HG03135 (cell line): ENCODE results near the gene FLNA.
"Not testable (repeated sequence)": the region's sequence is repeated elsewhere in the genome, so short reads cannot be mapped to it uniquely, and the experiment has no call there.

Source experiments
- ATAC-seq: cut with Tn5 transposase; IDR thresholded peaks from one replicate; pipeline ENCODE4 v1.9.1; 2021; ENCODE audit warnings: mild to moderate bottlenecking, moderate library complexity; ENCODE audit not compliant: unreplicated experiment

The FLNA gene, protein sequence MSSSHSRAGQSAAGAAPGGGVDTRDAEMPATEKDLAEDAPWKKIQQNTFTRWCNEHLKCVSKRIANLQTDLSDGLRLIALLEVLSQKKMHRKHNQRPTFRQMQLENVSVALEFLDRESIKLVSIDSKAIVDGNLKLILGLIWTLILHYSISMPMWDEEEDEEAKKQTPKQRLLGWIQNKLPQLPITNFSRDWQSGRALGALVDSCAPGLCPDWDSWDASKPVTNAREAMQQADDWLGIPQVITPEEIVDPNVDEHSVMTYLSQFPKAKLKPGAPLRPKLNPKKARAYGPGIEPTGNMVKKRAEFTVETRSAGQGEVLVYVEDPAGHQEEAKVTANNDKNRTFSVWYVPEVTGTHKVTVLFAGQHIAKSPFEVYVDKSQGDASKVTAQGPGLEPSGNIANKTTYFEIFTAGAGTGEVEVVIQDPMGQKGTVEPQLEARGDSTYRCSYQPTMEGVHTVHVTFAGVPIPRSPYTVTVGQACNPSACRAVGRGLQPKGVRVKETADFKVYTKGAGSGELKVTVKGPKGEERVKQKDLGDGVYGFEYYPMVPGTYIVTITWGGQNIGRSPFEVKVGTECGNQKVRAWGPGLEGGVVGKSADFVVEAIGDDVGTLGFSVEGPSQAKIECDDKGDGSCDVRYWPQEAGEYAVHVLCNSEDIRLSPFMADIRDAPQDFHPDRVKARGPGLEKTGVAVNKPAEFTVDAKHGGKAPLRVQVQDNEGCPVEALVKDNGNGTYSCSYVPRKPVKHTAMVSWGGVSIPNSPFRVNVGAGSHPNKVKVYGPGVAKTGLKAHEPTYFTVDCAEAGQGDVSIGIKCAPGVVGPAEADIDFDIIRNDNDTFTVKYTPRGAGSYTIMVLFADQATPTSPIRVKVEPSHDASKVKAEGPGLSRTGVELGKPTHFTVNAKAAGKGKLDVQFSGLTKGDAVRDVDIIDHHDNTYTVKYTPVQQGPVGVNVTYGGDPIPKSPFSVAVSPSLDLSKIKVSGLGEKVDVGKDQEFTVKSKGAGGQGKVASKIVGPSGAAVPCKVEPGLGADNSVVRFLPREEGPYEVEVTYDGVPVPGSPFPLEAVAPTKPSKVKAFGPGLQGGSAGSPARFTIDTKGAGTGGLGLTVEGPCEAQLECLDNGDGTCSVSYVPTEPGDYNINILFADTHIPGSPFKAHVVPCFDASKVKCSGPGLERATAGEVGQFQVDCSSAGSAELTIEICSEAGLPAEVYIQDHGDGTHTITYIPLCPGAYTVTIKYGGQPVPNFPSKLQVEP (N-terminal part only)

DNA sequence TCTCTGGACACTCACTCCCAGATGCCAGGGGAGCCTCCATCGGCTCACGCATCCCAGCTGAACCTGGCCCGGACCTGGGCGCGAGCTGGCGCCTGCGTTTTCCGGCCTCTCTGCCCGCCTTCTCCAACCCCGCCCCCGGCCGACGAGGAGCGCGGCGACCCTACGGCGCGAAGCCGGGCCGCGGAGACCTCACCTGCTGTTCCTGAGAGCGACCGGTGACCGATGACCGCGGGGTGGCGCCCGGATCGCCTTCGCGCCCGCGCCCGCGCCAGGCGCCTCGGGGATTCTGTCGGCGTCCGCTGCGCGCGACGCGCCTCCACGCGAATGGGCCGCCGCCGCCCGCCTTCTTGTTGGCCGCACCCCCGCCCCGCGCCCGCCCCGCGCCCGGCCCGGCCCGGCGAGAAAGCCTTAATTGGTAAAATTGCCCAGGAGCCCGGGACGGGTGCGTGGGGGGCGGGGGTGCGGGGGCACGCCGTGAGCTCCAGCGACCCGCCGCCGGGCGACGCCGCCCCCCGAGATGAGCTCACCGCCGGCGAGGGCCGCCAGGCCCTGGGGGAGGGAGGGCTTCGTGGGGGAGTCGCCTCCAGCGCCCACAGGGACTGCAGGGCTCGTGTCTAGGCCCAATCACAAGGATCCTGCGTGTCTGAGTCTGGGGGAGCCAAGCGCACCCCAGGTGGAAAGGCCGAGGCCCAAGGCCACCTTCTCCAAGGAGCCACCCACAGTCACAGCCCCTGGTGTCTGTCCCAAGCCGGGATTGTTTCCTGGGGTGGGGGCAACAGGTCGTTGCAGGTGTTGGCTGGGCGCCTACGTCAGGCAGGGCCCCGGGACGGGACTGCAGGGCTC is at the start of gene FLNA:
Gene FLNA, minus strand, starts transcription at position 322 of the 843 bp plus-strand sequence. CDS start 3,389 bp downstream, outside the sequence.
- ATAC-seq: no peak

DNA sequence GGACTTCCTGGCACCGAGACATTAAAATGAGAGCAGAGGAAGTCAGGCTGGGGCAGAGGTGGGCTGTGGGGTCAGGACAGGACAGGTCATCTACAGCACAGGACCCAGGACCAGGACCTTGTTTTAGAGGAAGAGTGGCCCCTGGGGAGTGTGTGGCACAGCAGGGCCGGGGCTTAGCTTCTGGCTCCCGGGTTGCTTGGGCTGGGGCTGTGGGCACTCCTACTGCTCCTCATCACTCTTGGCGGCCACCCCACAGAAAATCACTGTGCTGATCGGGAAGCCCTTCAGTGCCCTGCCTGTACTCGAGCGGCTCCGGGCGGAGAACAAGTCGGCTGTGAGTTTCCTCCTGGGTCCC is 45.9 kb upstream of the FLNA start:
- ATAC-seq: no peak

DNA sequence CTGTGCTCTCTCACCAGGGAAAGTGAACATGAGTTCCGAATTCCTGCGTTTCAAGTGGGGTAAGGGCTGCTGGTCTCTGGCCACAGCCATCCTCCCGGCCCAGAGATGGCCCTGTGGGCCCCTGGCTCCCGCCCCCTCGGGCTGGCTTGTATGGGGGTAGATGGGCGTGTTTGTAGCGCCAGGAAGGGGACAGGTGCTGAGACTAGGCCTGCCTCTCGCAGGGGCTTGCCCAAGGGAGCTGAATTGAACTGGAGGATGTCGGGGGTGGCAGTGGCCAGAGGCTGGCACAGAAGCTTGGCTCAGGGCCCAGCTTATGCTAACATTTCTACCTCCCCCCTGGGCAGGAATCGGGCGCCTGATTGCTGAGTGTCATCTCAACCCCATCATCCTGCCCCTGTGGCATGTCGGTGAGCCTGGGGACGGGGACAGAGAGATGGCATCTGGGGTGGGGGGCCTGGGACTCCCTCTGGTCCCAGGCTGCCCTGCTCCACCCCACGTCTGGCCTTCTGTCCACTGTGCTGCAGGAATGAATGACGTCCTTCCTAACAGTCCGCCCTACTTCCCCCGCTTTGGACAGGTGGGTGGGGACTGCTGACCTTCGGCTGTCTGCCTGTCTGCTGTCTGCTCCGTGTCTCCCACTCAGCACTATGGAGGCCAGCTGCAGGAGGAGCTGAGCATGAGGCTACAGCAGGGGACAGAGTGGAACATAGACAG is 45.4 kb upstream of the FLNA start:
- no peak for ATAC-seq

DNA sequence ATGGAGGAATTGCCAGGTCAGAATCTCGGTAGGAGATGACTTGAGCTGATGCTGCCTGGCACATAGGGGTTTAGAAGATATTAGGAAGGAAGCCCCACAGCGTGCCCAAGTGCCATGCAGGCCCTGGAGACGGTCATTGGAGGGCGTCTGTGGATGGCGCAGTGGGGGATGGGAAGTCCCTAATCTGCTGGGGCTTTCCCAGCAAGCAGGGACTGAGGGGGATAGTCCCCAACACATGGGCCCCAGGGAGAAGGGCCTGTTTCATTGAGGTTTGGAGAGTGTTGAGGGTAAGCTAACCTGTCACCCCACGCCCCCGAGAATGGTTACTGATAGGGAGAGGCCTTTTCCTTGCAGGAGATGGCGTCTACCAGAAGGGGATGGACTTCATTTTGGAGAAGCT is 44.8 kb upstream of the FLNA start:
- ATAC-seq: no peak

DNA sequence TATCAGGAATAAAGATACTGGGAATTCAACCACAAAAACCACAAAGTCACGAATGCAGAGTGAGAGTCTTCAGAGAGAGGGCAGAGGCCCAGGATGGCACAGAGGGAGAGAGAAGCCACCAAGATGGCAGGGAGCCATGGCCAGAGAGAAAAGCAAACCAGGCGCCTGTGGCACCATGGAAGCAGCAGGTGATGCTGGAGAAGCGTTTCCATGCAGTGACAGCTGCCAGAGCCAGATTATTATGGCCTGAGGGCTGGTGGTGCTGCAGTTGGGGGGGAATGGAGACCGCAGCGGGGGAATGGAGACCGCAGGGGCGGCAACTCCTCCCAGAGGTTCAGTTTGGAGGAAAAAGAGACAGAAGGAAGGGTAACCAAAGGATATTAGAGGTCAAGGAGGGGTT is 42.7 kb upstream of the FLNA start:
- ATAC-seq: no peak

DNA sequence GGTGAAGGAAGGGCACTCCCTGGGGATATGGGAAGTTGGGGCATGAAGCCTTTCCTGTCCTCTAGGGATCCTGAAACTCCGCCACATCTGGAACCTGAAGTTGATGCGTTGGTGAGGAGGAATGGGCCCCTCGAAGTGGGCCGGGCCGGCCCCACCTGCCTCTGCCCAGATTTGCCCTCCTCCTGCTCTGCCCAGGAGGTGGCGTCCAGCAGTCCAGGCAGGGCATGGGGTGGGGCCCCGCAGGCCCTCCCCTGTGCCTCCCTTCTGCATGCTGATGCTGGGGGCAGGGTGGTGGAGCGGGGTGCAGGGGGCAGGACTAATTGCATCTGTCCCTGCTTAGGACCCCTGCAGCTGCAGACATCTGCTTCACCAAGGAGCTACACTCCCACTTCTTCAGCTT is 38.7 kb upstream of the FLNA start:
- no peak for ATAC-seq

DNA sequence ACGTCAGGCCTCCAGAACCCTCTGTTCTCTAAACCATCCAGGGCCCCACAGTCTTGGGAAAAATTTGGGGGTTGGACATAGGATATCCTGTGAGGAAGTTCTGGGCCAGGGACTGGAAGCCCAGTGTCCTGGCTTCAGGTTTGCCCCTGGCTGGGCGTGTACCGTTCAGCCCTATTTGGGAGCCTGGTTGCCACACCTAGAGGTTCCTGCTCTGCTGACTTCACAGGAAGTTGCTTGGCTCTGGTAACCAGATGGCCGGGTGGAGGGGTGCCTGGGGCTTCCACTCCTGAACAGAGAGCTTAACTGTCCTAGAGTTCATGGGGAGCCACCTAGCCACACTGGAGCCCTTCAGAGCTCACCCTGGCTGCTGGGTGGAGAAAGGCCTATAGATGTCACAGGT is 38.0 kb upstream of the FLNA start:
- ATAC-seq: no peak

DNA sequence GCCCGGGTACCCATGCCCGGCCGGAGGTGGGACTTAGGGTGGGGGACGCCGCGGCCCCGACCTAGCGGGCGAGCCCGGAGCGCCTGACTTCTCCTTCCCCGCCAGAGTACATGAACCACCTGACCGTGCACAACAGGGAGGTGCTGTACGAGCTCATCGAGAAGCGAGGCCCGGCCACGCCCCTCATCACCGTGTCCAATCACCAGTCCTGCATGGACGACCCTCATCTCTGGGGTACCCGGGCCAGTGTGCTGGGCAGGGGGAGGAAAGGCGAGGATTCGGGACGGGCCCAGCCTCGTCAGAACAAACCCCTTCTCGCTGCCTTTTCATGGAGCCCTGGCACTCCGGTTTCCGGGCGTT is 37.5 kb upstream of the FLNA start:
- peak; percentile 51 for ATAC-seq

DNA sequence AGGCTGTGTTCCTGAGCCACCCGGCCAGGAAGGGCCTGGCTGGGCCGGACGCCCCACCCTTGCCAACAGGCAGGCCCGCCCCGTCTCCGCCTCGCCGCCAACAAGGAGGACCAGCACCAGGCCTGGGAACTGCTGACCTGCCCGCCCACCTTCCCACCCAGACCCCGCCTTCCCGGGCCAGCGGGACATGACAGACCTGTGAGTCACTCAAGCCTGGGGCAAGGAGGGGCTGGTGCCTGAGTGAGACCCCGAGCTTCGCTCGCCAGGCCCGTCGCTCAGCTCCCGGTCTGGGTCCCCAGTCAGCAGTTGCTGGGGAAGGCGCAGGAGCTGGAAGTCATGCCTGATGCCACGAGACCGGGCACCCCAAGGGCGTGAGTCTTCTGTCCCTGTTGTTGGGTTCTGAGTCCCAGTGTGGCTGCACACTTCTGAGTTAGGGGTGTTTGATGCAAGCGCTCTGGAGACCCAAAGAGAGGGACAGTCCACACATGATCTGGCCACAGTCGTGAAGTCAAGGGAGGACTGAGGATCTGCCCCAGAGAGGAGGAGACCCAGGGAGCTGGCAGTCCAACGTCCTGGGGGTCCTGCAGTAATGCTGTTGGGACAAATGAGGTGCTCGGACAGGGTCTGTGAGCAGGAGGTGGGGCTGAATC is 34.9 kb upstream of the FLNA start, which contains the start of gene DNASE1L1:
Gene DNASE1L1, minus strand, starts transcription at position 33 of the 650 bp plus-strand sequence. CDS start 3,686 bp downstream, outside the sequence.
- no peak for ATAC-seq

DNA sequence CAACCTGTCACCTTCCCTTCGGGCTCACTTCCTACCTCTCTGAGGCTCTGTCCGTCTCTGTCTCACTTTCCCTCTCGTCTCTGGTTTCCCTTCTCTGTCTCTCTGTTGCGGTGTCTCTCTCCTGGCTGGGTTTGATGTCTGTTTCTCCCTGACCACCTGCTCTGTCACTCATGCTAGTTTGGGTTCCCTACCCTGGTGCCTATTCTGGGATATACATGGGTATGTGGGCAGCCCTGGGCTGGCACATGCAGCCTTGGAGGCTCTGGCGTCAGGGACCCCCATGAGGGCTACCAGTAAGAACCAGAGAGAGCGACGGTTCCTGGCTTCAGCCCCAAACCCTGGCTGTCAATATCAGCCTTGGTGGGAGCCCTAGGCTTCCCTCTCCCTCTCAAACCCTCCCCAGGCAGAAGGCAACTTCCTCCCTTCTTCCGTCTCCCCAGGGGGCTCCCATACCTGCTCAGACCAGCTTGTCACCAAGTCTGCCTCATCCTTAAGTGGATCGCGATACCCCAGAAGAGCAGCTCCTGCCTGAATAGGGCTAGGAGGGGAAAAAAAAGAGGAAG is 34.3 kb upstream of the FLNA start:
- no peak for ATAC-seq

DNA sequence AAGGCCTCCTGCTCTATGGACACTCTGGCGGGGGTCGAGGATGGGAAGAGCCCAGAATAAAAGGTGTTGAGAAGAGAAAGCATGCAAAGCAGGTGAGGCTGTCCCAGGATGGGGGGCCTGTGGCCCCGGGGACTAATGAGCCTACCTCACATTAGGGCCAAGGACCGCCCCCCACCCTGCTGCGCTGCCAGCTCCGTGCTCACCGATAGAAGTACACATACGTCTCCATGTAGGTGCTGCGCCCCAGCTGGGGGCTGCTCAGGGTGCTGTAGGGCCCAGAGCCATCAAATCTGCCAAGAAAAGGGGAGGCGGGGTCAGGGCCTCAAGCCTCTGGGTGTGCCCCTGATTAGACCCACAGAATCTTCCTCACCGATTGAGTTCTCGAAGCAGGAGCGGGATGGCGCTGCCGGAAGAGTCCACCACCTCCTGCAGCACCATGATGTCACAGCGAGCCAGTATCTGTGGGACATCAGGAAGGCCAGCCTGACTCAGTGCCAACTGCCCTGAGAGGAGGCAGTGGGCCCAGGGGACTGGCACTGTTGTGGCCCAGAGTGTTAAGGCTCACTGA is 30.3 kb upstream of the FLNA start:
- no peak for ATAC-seq

DNA sequence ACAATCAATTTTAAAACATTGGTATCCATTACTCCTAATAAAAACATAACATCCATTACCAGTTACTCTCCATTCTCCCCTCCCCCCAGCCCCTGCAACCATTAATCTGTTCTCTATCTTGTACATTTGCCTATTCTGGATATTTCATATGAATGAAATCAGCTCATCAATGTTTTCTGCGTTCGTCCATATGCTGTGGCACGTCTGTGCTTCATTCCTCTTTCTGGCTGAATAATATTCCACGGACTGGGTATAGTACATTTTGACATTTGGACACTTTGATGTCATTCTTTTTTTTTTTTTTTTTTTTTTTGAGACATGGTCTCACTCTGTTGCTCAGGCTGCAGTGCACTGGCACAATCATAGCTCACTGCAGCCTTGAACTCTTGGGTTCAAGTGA is 29.4 kb upstream of the FLNA start:
- ATAC-seq: no peak

DNA sequence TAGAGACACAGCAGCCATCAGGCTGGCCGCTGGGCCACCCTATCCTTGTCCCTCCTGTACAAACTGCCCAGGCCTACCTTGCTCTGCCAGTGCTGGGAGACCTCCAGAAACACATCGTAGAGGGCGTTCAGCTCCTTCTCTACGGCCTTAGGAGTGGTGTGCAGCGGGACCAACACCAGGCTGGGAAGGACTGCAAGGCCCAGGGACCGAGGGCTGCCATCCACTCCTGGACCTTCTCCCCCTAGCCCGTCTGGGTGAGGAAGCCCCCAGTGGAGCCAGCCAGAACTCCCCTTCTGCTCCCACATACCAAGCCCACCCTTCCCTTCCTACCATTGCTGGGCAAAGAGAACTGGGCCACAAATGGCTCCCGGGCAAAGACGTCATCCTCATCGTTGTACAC is 28.8 kb upstream of the FLNA start:
- ATAC-seq: no peak

DNA sequence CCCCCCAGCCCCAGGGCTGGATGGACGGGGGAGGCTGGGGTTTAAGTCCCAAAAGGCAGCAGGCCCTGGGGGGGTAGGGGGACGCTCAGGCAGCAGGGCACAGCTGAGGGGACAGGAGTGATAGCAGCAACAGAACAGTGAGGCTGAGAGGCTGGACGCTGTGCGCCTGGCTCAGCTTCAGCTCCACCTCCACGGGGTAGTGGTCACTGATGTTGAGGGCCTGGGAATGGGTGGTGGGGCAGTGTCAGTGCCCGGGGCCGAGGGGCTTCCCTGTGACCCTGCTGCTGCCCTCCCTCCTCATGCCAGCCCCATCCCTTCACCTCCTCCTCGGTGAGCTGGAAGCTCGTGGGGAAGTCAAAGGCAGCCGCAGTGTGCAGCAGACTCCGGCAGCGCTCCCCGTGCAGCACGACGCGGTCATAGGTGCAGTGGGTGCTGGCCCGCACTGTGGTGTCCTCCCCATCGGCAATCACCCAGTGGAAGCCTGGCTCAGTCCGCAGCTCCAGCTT is 28.2 kb upstream of the FLNA start:
- no peak for ATAC-seq

DNA sequence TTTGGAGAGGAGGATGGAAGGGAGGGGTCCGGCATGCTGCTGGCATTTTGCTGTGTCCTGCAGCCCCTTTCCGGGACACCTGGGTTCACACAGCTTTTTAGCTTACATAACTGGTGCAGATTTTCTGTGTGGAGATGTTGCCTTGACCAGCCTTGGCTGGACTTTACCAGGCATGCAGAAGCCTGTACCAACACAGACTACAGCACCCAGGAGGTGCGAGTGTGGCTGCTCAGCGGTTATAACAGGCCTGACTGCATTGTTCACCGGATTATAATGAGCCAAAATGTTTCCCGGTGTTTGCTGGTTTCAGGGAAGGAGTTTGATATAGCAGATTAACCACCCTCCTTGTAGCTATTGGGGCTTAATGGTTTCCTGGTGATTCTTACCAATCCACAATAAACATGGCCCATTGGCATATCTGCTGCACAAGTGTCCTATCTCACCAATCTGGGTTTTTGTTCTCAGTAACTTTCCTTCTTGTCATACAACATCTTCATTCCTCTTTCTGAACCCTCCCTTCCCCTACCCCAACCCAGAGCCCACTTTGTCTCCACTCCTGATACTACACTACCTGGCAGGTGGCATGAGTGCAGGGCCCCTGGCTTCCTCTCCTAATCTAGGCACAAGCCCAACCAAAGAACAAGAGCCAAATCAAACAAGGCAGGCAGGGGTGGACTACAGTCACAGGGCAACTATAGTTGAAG is 27.6 kb upstream of the FLNA start:
- no peak for ATAC-seq

DNA sequence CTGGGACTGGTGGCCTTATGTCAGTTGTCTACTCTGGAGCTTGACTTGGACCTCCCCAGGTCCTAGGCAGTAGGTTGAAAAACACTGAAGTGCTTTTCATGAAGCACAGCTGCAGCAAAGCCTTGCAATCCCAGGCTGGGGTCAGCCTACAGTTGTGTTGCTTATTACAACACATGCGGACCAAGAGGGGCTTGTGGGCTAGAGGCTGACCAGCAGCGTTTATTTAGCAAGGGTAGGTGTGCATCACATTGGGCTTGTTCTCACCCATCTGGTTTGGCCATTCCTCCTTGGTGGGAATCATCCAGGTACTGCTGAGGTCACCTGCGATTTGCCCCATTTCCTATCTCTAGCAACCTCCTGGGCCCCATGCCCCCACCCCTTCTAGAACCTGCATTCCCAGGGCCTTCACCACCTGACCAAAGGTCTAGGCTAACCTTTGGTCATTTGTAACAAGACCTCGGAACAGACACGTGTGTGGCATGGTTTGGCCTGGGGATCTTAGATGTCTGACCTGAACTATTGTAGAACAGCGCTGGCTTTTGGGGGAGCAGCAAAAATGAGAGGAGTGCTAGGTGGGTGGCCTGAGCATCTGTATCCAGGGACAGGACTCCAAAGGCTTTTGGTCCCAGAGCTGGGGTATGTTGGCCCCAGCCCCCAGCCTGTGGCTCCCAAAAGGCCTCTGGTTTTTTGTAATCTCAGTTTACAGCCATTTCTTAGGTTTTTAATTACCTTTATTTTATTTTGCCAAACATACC is 26.8 kb upstream of the FLNA start:
- no peak for ATAC-seq

DNA sequence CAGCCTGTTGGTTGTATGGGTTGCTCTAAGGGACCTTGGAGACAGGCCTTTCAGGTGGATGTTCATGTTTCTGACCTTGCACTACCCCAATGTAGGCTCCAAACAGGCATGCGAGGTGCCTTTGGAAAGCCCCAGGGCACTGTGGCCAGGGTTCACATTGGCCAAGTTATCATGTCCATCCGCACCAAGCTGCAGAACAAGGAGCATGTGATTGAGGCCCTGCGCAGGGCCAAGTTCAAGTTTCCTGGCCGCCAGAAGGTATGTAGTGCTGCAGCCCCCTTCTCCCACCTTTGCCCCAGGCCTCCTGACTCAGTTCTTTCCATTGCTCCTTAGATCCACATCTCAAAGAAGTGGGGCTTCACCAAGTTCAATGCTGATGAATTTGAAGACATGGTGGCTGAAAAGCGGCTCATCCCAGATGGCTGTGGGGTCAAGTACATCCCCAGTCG is 26.0 kb upstream of the FLNA start:
- not testable (repeated sequence) for ATAC-seq
